HG02938 (cell line): ENCODE data around the gene OR10A4.
"Not testable (repeated sequence)": the region's sequence is repeated elsewhere in the genome, so short reads cannot be mapped to it uniquely, and the experiment has no call there.

Experiments
- ATAC-seq: cut with Tn5 transposase; IDR thresholded peaks from one replicate; pipeline ENCODE4 v1.9.1; 2021; ENCODE audit warnings: mild to moderate bottlenecking, moderate library complexity; ENCODE audit not compliant: unreplicated experiment

The OR10A4 gene

GRCh38 chr11:6895010-6895409 lies 18.6 kb downstream of the OR10A4 start:
- peak; percentile 91 for ATAC-seq

GRCh38 chr11:6898911-6899310 lies 22.5 kb downstream of the OR10A4 start:
- no peak for ATAC-seq

- no peak for ATAC-seq
Observed at GRCh38 chr11:6900327-6900999, 24.0 kb downstream of the OR10A4 start.

- ATAC-seq, result not testable (repeated sequence)
Observed at GRCh38 chr11:6904804-6905203, 28.4 kb downstream of the OR10A4 start.

GRCh38 chr11:6911378-6911777 lies 35.0 kb downstream of the OR10A4 start:
- no peak for ATAC-seq

GRCh38 chr11:6911948-6912347 lies 35.5 kb downstream of the OR10A4 start:
- ATAC-seq, result no peak

- ATAC-seq, result no peak
Observed at GRCh38 chr11:6919698-6920097, 43.3 kb downstream of the OR10A4 start.

GRCh38 chr11:6920702-6921101 lies 44.3 kb downstream of the OR10A4 start, which contains the start of gene OR2D3:
TSS of gene OR2D3 (plus strand) at chr11:6921002. CDS start at chr11:6921002, 0 bp downstream.
- no peak for ATAC-seq

GRCh38 chr11:6925007-6925577 lies 48.7 kb downstream of the OR10A4 start:
- ATAC-seq, result no peak

- peak; percentile 19 for ATAC-seq
Observed at GRCh38 chr11:6925636-6926207, 49.3 kb downstream of the OR10A4 start.

GRCh38 chr11:6926208-6927029 lies 50.0 kb downstream of the OR10A4 start, which contains the start of gene ZNF215:
TSS of gene ZNF215 (plus strand) at chr11:6926426. CDS start at chr11:6932273, 5,847 bp downstream.
- ATAC-seq, result peak; percentile 66

GRCh38 chr11:6927030-6927617 lies 50.7 kb downstream of the OR10A4 start:
- ATAC-seq, result peak; percentile 81
